Prostate gland (tissue), 2 donors: ENCODE data around the gene RORB. TPM values are rescaled to one million over a fixed set of nuclear protein-coding genes. Genes with fewer than 3 reads are reported as not detected.

ENCODE experiments used
- DNase-seq: peaks from one replicate; pipeline ENCODE4 v3.0.0-alpha.2; 2019; ENCODE audit warnings: low spot score
- H3K27ac ChIP-seq, 2 donors: fragments of 200-600 bp; sonication (generic); 2 replicates each; pipeline ENCODE4 v1.5.1; 2017 to 2019
- H3K27me3 ChIP-seq: fragments of 200-600 bp; sonication (generic); replicated peaks from 2 replicates; pipeline ENCODE4 v1.5.1; 2019; ENCODE audit not compliant: insufficient read depth
- H3K36me3 ChIP-seq, 2 donors: fragments of 200-600 bp; sonication (generic); 1 replicate in 1 of 2; 2 replicates in 1 of 2; pipeline versions ENCODE4 v1.5.1 to v1.8.1; 2017 to 2019
- H3K4me1 ChIP-seq: fragments of 200-600 bp; sonication (generic); replicated peaks from 2 replicates; pipeline ENCODE4 v1.5.1; 2019
- H3K4me3 ChIP-seq, 2 donors: fragments of 200-600 bp; sonication (generic); 2 replicates each; pipeline ENCODE4 v1.5.1; 2017 to 2019
- H3K9me3 ChIP-seq: fragments of 200-600 bp; sonication (generic); 2 replicates; pipeline ENCODE4 v1.5.1; 2017
- CTCF ChIP-seq, 4 experiments: fragments of 200-600 bp in 2 of 4; fragments of 450-650 bp in 2 of 4; sonication (generic) in 2 of 4; IDR thresholded peaks; 1 replicate in 3 of 4; 2 replicates in 1 of 4; pipeline ENCODE4 v1.5.1; 2016 to 2019; ENCODE audit warnings: antibody characterized with exemption in 4 of 4, mild to moderate bottlenecking in 2 of 4, moderate library complexity in 2 of 4
- POLR2A ChIP-seq: fragments of 450-650 bp; IDR thresholded peaks from one replicate; pipeline ENCODE4 v1.6.1; 2016; ENCODE audit warnings: antibody characterized with exemption, mild to moderate bottlenecking
- POLR2AphosphoS5 ChIP-seq: sonication (generic); formaldehyde crosslinking; IDR thresholded peaks from one replicate; pipeline ENCODE4 v1.6.1; 2017; ENCODE audit warnings: antibody characterized with exemption
- WGBS: methylation state at CpG from one replicate; pipeline ENCODE4 v1.1.5; 2018; 5-methylcytosine and 5-hydroxymethylcytosine counted together
- intact Hi-C: fragments of 100-400 bp; cut with DNase I; formaldehyde crosslinking; loops from one replicate; pipeline ENCODE4 v1.14.2; 2022
- total RNA-seq, 2 donors: library from RNA; depleted of rRNA; stranded (reverse); fragments of >200 nt; gene quantifications; one replicate each; pipeline ENCODE4 v1.1.0, GENCODE V29; 2016

The RORB gene
- total RNA-seq, 2 donors from 2014 or later = 1.4 to 1.7 TPM

- no peak overlapping the region for H3K27ac ChIP-seq
- no peaks in the 10 kb centered on the region for H3K27me3 ChIP-seq
- DNase-seq = no peak
- 71% methylated on average over 4 of the region's 4 CpGs for WGBS
- H3K36me3 ChIP-seq = no peaks in the 10 kb centered on the region
- H3K4me3 ChIP-seq = no peak overlapping the region
- no peak for TF ChIP-seq POLR2A
- peak; percentile 15 for TF ChIP-seq POLR2AphosphoS5
- H3K9me3 ChIP-seq = no peaks in the 10 kb centered on the region
- intact Hi-C loops = no loop called here
- no peaks in the 10 kb centered on the region for H3K4me1 ChIP-seq
Observed at GRCh38 chr9:74666625-74667316, 169.6 kb downstream of the RORB start.

DNA sequence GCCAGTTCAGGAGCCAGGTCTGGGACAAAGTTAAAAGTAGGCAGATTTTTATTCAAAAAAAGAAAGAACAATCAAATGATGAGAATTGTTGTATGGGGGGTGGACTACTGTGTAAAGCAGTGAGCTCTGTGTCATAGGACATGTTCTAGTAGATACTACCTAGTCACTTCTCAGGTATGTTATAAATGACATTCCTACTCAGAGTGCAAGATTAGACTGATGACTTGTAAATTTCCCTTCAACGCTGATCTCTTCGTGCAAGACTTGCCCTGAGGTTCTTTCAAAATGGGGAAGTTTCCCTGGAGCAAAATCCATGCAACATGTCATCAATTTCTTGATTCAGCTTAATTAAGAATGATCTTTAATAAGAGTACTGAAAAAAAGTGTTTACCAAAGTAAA is 175.1 kb downstream of the RORB start:
- intact Hi-C loops = no loop called here
- Histone ChIP-seq H3K4me1 (no peaks in the 10 kb centered on the region), H3K27me3 (no peaks in the 10 kb centered on the region), H3K4me3 (no peak overlapping the region), H3K9me3 (no peaks in the 10 kb centered on the region), H3K27ac (no peak overlapping the region), H3K36me3 (no peaks in the 10 kb centered on the region)
- no peak for DNase-seq
- TF ChIP-seq POLR2AphosphoS5 (no peak), CTCF (IDR thresholded peaks at IDR 0.05) (no peak), POLR2A (no peak)
- 55% methylated on average over 2 of the region's 2 CpGs for WGBS

DNA sequence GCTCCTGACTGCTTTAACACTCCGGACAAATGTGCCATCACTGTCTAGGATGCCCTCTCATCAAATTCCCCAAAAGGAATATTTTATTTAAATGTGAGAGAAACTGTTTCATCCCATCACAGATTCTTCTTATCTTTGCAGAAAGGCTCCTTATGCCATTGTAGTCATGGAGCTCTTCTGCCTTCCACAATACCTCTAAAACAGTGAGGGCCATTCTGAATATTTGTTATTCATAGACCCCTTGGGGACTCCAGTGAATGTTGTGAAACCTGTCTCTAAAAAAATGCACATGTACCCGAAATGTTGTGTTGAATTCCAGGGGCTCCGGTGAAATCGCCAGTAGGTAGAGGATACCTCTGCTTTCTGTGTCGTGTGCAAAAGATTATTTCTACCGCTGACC is 176.9 kb downstream of the RORB start:
- Histone ChIP-seq H3K9me3 (no peaks in the 10 kb centered on the region), H3K4me3 (no peak overlapping the region), H3K27ac (no peak overlapping the region), H3K4me1 (no peaks in the 10 kb centered on the region), H3K36me3 (no peaks in the 10 kb centered on the region), H3K27me3 (no peaks in the 10 kb centered on the region)
- WGBS = 84% methylated on average over 6 of the region's 6 CpGs
- intact Hi-C loops = no loop called here
- no peak for DNase-seq
- TF ChIP-seq POLR2A (no peak), POLR2AphosphoS5 (no peak), CTCF (IDR thresholded peaks at IDR 0.05) (no peak)

GRCh38 chr9:74681906-74682305 is 184.8 kb downstream of the RORB start:
- no peak overlapping the region for H3K4me3 ChIP-seq
- intact Hi-C loops = no loop called here
- no peak for DNase-seq
- H3K4me1 ChIP-seq = no peaks in the 10 kb centered on the region
- no peak for TF ChIP-seq POLR2AphosphoS5
- no peak for TF ChIP-seq POLR2A
- no peak for TF ChIP-seq CTCF (IDR thresholded peaks at IDR 0.05)
- H3K27ac ChIP-seq = no peak overlapping the region
- H3K9me3 ChIP-seq = no peaks in the 10 kb centered on the region
- H3K27me3 ChIP-seq = no peaks in the 10 kb centered on the region
- H3K36me3 ChIP-seq = no peaks in the 10 kb centered on the region
- WGBS = 50% methylated on average over 3 of the region's 3 CpGs

GRCh38 chr9:74683322-74683721 is 186.2 kb downstream of the RORB start:
- intact Hi-C loops = no loop called here
- no peak overlapping the region for H3K27ac ChIP-seq
- H3K36me3 ChIP-seq = no peaks in the 10 kb centered on the region
- no peaks in the 10 kb centered on the region for H3K27me3 ChIP-seq
- no peaks in the 10 kb centered on the region for H3K9me3 ChIP-seq
- WGBS = 84% methylated on average over 4 of the region's 4 CpGs
- DNase-seq = no peak
- H3K4me3 ChIP-seq = no peak overlapping the region
- no peak for TF ChIP-seq CTCF (IDR thresholded peaks at IDR 0.05)
- no peak for TF ChIP-seq POLR2AphosphoS5
- TF ChIP-seq POLR2A = no peak
- H3K4me1 ChIP-seq = no peaks in the 10 kb centered on the region
